HG02938 (cell line): ENCODE results near the gene SPATA20.

Experiments used
- ATAC-seq: cut with Tn5 transposase; IDR thresholded peaks from one replicate; pipeline ENCODE4 v1.9.1; 2021; ENCODE audit warnings: mild to moderate bottlenecking, moderate library complexity; ENCODE audit not compliant: unreplicated experiment

The SPATA20 gene

GRCh38 chr17:50594128-50594823 lies 47.3 kb downstream of the SPATA20 start:
- ATAC-seq: no peak

GRCh38 chr17:50594892-50595291 lies 47.9 kb downstream of the SPATA20 start:
- ATAC-seq: no peak

GRCh38 chr17:50596191-50597037 lies 49.4 kb downstream of the SPATA20 start:
- ATAC-seq: no peak

GRCh38 chr17:50598487-50598886 lies 51.5 kb downstream of the SPATA20 start:
- ATAC-seq: no peak

GRCh38 chr17:50599606-50600005 lies 52.6 kb downstream of the SPATA20 start:
- no peak for ATAC-seq

- ATAC-seq: no peak
These were observed 54.9 kb downstream of the SPATA20 start for GRCh38 chr17:50601823-50602375.

- no peak for ATAC-seq
These were observed 55.9 kb downstream of the SPATA20 start for GRCh38 chr17:50602836-50603235.

- no peak for ATAC-seq
These were observed 56.4 kb downstream of the SPATA20 start for GRCh38 chr17:50603340-50603739.

GRCh38 chr17:50604513-50604912 lies 57.5 kb downstream of the SPATA20 start:
- ATAC-seq: no peak

- ATAC-seq: no peak
These were observed 58.5 kb downstream of the SPATA20 start for GRCh38 chr17:50605429-50605828.
